CD4-positive, alpha-beta T cell treated with Interleukin-17A for 4 hours (primary cell): ENCODE measurements around the gene PPDPF.
"Not testable (repeated sequence)": the region's sequence is repeated elsewhere in the genome, so short reads cannot be mapped to it uniquely, and the experiment has no call there.

Experiments
- DNase-seq: peaks from one replicate; pipeline ENCODE4 v3.0.0-alpha.2; 2020; ENCODE audit warnings: mixed read lengths

Gene PPDPF

DNA sequence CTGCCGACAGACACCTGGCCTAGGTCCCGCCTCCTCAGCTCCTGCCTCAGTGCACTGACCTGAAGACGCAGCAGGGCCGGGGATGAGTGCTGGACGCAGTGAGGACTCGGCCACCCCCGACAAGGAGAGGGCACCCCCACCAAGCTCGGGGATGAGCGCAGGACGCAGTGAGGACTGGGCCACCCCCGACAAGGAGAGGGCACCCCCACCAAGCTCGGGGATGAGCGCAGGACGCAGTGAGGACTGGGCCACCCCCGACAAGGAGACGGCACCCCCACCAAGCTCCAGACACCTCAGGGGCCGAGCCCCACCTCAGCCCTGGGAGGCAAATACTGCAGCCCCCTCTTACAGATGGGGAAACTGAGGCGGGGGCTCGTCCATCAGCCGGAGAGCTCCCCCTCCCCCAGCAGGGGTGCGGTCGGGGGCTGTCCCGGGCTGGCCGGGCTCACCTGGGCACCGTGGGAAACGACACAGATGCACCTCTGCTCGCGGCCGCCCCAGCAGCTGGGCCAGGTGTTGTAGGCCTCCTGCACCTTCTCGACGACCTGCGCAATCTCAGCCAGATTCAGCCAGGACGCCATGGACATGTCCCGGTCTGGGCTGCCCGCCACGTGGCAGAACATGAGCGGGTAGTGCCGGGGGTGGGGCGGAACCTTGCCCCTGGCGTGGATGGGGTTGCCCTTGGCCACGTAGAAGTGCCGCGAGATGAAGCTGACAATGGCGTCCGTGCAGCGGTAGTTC lies 46.0 kb downstream of the PPDPF start:
- DNase-seq = no peak

DNA sequence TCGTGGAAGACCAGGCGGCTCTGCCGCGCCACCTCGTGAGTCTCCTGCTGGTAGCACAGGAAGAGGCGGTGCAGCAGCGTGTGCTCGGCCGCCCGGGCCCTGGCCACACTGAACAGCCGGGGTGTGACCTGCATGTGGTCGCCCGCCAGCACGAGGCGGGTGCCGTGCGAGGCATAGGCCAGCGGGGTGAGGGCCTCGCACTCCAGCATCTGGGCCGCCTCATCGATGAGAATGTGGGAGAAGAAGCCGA lies 46.5 kb downstream of the PPDPF start:
- DNase-seq = no peak

DNA sequence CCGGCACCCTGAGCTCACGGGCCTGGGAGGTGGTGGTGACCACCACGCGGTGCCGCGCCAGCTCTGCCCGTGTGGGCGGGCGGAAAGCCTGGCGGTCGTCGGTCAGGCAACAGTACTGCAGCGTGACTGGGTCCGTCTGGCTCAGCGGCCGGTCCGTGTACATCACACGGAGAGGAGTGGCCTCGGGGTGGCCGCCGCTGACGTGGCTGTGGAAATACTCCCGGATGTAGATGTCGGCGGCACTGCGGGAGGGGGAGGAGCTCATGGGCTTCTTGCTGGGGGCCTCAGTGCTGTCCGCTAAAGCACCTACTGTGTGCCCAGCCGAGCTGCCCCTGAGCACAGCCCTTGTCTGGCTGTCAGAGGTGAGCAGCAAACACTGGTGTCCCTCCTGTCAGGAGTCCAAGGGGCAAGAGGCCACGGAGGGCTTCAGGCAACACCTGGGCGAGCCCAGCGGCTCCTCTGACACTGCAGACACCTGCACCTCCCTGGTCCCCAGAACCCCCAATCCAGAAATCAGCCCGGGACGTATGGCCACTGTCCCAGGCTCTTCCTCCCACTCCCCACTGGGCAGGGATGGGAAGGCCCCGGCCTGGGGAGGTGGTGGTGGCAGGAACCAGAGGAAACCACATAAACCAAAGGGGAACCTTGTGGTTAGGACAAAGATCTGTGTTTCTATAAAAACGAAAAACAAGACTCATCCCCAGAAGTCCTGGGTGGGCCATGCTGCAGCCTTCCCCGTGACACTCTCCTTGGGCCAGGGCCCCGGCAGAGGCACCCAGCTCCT lies 47.0 kb downstream of the PPDPF start:
- DNase-seq = peak; percentile 66

DNA sequence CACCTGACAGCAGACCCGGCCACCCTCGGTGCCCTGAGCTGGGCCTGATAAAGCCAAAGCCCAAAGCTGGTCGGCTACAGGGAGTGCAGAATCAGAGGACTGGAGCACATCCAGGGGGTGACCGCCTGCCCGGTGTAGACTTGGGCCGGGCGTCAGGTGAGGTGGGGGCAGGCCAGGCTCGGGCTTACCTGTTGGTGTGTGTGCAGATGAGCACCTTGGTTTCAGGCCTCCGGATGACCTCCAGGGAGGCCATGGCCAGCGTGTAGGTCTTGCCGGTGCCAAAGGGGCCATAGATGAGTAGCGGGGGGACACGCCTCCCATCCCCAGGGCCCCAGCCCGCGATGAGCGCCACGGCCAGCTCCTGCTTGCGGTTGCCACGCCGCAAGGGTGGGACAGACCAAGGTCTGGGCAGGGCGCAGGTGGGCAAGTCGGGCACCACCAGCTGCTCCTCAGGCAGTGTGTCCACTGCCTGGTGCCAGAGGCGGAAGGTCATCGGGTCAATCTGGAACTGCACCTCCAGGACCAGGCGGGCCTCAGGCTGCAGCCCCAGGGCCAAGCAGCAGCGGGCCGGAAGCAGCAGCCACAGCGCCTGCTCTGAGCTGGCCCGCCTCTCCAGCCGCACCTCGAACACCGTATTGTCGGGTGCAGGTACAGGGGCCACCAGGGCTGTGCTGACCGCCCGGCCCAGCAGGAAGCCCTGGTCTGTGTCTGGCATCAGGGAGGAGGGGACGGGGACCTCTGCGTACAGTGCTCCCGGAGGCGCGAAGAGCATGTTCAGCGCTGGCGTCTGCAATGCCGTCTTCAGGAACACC lies 47.8 kb downstream of the PPDPF start:
- DNase-seq = peak; percentile 38

- DNase-seq = no peak
Observed at GRCh38 chr20:63568986-63569949, 48.7 kb downstream of the PPDPF start.

- DNase-seq = no peak
Observed at GRCh38 chr20:63570281-63571086, 49.9 kb downstream of the PPDPF start.

DNA sequence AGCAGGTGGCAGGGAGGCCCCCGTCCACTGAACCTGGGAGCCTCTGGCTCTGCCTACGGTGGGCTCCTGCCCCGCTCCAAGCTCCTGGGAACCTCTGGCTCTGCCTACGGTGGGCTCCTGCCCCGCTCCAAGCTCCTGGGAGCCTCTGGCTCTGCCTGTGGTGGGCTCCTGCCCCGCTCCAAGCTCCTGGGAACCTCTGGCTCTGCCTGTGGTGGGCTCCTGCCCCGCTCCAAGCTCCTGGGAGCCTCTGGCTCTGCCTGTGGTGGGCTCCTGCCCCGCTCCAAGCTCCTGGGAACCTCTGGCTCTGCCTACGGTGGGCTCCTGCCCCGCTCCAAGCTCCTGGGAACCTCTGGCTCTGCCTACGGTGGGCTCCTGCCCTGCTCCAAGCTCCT lies 50.5 kb downstream of the PPDPF start:
- not testable (repeated sequence) for DNase-seq
